Activated naive CD4-positive, alpha-beta T cell treated with anti-CD3 and anti-CD28 coated beads, Interleukin-2, amount 50 U/mL, for 24 hours (primary cell): ENCODE measurements around the gene LIX1L.

Experiments
- H3K27ac Mint-ChIP-seq: one replicate; pipeline ENCODE4 v1.8.0; 2021; ENCODE audit warnings: mild to moderate bottlenecking, mixed read lengths
- H3K27me3 Mint-ChIP-seq: one replicate; pipeline ENCODE4 v1.8.0; 2021; ENCODE audit warnings: mixed read lengths
- H3K36me3 Mint-ChIP-seq: one replicate; pipeline ENCODE4 v1.8.0; 2021; ENCODE audit warnings: mixed read lengths
- H3K4me1 Mint-ChIP-seq: one replicate; pipeline ENCODE4 v1.8.0; 2021; ENCODE audit warnings: mixed read lengths
- H3K4me3 Mint-ChIP-seq: one replicate; pipeline ENCODE4 v1.8.0; 2021; ENCODE audit warnings: mild to moderate bottlenecking, mixed read lengths
- H3K9me3 Mint-ChIP-seq: one replicate; pipeline ENCODE4 v1.8.0; 2021; ENCODE audit warnings: mixed read lengths

The LIX1L gene

GRCh38 chr1:145957443-145958319 is at the start of gene LIX1L:
Gene LIX1L (minus strand): TSS chr1:145958017. CDS start chr1:145957927, 90 bp downstream.
- H3K36me3 Mint-ChIP-seq = no peaks in the 10 kb centered on the region
- no peaks in the 10 kb centered on the region for H3K9me3 Mint-ChIP-seq
- peaks cover 72% of the 10 kb centered on the region for H3K4me1 Mint-ChIP-seq
- H3K4me3 Mint-ChIP-seq = peak within 1 kb of the TSS; percentile 96
- no peaks in the 10 kb centered on the region for H3K27me3 Mint-ChIP-seq
- H3K27ac Mint-ChIP-seq = peak within 1 kb of the TSS; percentile 97

GRCh38 chr1:146001709-146002108 is 43.9 kb upstream of the LIX1L start:
- peak overlapping the region; percentile 31 for H3K4me3 Mint-ChIP-seq
- peaks cover 80% of the 10 kb centered on the region for H3K4me1 Mint-ChIP-seq
- H3K9me3 Mint-ChIP-seq = no peaks in the 10 kb centered on the region
- no peaks in the 10 kb centered on the region for H3K27me3 Mint-ChIP-seq
- no peaks in the 10 kb centered on the region for H3K36me3 Mint-ChIP-seq
- H3K27ac Mint-ChIP-seq = peak overlapping the region; percentile 93

- H3K27ac Mint-ChIP-seq = peak overlapping the region; percentile 99
- peak overlapping the region; percentile 80 for H3K4me3 Mint-ChIP-seq
- no peaks in the 10 kb centered on the region for H3K9me3 Mint-ChIP-seq
- no peaks in the 10 kb centered on the region for H3K27me3 Mint-ChIP-seq
- H3K36me3 Mint-ChIP-seq = peaks cover 7% of the 10 kb centered on the region
- peaks cover 57% of the 10 kb centered on the region for H3K4me1 Mint-ChIP-seq
These were observed 41.7 kb upstream of the LIX1L start for GRCh38 chr1:145999321-146000024.

GRCh38 chr1:145997718-145998023 is 39.9 kb upstream of the LIX1L start:
- Mint-ChIP-seq H3K27me3 (no peaks in the 10 kb centered on the region), H3K4me3 (peak overlapping the region; percentile 91), H3K36me3 (peaks cover 22% of the 10 kb centered on the region), H3K4me1 (peaks cover 59% of the 10 kb centered on the region), H3K27ac (peak overlapping the region; percentile 99), H3K9me3 (no peaks in the 10 kb centered on the region)

GRCh38 chr1:145997016-145997717 is 39.4 kb upstream of the LIX1L start:
- peak overlapping the region; percentile 99 for H3K27ac Mint-ChIP-seq
- peak overlapping the region; percentile 91 for H3K4me3 Mint-ChIP-seq

GRCh38 chr1:145996433-145997015 is 38.7 kb upstream of the LIX1L start, which contains the start of gene TXNIP:
Gene TXNIP (minus strand): TSS chr1:145996579. CDS start chr1:145996266, 313 bp downstream.
- Mint-ChIP-seq H3K27ac (peak within 1 kb of the TSS; percentile 99), H3K4me1 (peaks cover 63% of the 10 kb centered on the region), H3K4me3 (peak within 1 kb of the TSS; percentile 91), H3K27me3 (no peaks in the 10 kb centered on the region), H3K9me3 (no peaks in the 10 kb centered on the region), H3K36me3 (peaks cover 28% of the 10 kb centered on the region)

More at GRCh38 chr1:145997016-145997717, 39.4 kb upstream of the LIX1L start:
- H3K4me1 Mint-ChIP-seq = peaks cover 63% of the 10 kb centered on the region
- H3K9me3 Mint-ChIP-seq = no peaks in the 10 kb centered on the region
- no peaks in the 10 kb centered on the region for H3K27me3 Mint-ChIP-seq
- H3K36me3 Mint-ChIP-seq = peaks cover 26% of the 10 kb centered on the region

- peaks cover 64% of the 10 kb centered on the region for H3K4me1 Mint-ChIP-seq
- H3K36me3 Mint-ChIP-seq = peaks cover 28% of the 10 kb centered on the region
- H3K9me3 Mint-ChIP-seq = no peaks in the 10 kb centered on the region
- peak overlapping the region; percentile 91 for H3K4me3 Mint-ChIP-seq
- H3K27ac Mint-ChIP-seq = peak overlapping the region; percentile 99
- H3K27me3 Mint-ChIP-seq = no peaks in the 10 kb centered on the region
These were observed 38.2 kb upstream of the LIX1L start for GRCh38 chr1:145995964-145996432.

GRCh38 chr1:145995148-145995881 is 37.5 kb upstream of the LIX1L start:
- H3K36me3 Mint-ChIP-seq = peaks cover 28% of the 10 kb centered on the region
- no peaks in the 10 kb centered on the region for H3K9me3 Mint-ChIP-seq
- peak overlapping the region; percentile 91 for H3K4me3 Mint-ChIP-seq
- no peaks in the 10 kb centered on the region for H3K27me3 Mint-ChIP-seq
- H3K27ac Mint-ChIP-seq = peak overlapping the region; percentile 99
- H3K4me1 Mint-ChIP-seq = peaks cover 70% of the 10 kb centered on the region

- Mint-ChIP-seq H3K4me1 (peaks cover 66% of the 10 kb centered on the region), H3K4me3 (peak overlapping the region; percentile 91), H3K27ac (peak overlapping the region; percentile 99), H3K9me3 (no peaks in the 10 kb centered on the region), H3K27me3 (no peaks in the 10 kb centered on the region), H3K36me3 (peaks cover 28% of the 10 kb centered on the region)
These were observed 36.7 kb upstream of the LIX1L start for GRCh38 chr1:145994391-145995120.

- Mint-ChIP-seq H3K27ac (peak overlapping the region; percentile 99), H3K36me3 (peaks cover 28% of the 10 kb centered on the region), H3K27me3 (no peaks in the 10 kb centered on the region), H3K9me3 (no peaks in the 10 kb centered on the region), H3K4me1 (peaks cover 60% of the 10 kb centered on the region), H3K4me3 (peak overlapping the region; percentile 91)
These were observed 36.0 kb upstream of the LIX1L start for GRCh38 chr1:145993618-145994390.

GRCh38 chr1:145992958-145993617 is 35.3 kb upstream of the LIX1L start:
- Mint-ChIP-seq H3K4me3 (peak overlapping the region; percentile 91), H3K27me3 (no peaks in the 10 kb centered on the region), H3K27ac (peak overlapping the region; percentile 99), H3K36me3 (peaks cover 28% of the 10 kb centered on the region), H3K9me3 (no peaks in the 10 kb centered on the region), H3K4me1 (peaks cover 60% of the 10 kb centered on the region)

GRCh38 chr1:145992502-145992936 is 34.7 kb upstream of the LIX1L start:
- Mint-ChIP-seq H3K9me3 (no peaks in the 10 kb centered on the region), H3K27me3 (no peaks in the 10 kb centered on the region), H3K36me3 (peaks cover 28% of the 10 kb centered on the region), H3K4me3 (peak overlapping the region; percentile 91), H3K4me1 (peaks cover 60% of the 10 kb centered on the region), H3K27ac (peak overlapping the region; percentile 99)
